Measurements from ENCODE around the gene STEAP4.

The STEAP4 gene

DNA sequence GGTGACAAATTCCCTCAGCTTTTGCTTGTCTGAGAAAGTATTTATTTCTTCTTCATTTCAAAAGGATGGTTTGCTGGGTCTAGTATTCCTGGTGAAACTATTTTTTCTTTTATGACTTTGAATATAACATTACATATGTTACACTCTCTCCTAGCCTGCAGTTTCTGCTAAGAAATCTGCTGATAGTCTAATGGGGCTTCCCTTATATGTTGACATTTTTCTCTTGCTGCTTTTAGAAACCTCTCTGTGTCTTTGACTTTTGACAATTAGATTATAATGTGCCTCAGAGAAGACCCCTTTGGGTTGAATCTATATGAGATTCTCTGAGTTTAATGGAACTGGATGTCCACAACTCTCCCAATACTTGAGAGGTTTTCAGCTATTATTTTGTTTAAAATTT lies 53.1 kb downstream of the STEAP4 start:
- Histone ChIP-seq H3K4me1 (ENCODE audit: control insufficient read depth, insufficient read depth, low read length, unreplicated experiment) (peaks cover 14% of the 10 kb centered on the region), H2AFZ (ENCODE audit: low read length, unreplicated experiment) (no peak overlapping the region), H3K36me3 (ENCODE audit: insufficient read depth, low read length) (no peaks in the 10 kb centered on the region), H3K27ac (ENCODE audit: low read depth, low read length) (no peak overlapping the region), H3K27me3 (ENCODE audit: insufficient read depth, low read length) (no peaks in the 10 kb centered on the region), H3K4me3 (ENCODE audit: low read depth, low read length) (no peak overlapping the region), H3K79me2 (ENCODE audit: control insufficient read depth, insufficient read depth, low read length, unreplicated experiment) (no peaks in the 10 kb centered on the region)

DNA sequence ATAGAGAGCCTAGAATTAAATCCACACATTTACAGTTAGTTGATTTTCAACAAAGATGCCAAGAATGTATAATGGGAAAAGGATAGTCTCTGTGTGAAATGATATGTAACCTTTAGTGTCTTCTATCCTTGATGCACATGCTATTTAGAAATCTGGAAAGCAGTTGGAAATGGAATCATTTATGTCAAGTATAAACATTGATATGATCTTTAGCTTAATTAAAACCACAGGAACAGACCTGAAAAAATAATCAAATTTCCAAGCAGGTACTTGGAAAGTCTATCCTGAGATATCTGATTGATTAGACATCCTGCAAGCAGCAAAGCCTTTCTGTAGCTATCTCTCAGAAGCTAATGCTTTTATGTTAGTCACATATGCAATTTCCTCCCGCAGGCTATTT lies 62.4 kb downstream of the STEAP4 start:
- H3K27me3 ChIP-seq (ENCODE audit: insufficient read depth, low read length): no peaks in the 10 kb centered on the region

DNA sequence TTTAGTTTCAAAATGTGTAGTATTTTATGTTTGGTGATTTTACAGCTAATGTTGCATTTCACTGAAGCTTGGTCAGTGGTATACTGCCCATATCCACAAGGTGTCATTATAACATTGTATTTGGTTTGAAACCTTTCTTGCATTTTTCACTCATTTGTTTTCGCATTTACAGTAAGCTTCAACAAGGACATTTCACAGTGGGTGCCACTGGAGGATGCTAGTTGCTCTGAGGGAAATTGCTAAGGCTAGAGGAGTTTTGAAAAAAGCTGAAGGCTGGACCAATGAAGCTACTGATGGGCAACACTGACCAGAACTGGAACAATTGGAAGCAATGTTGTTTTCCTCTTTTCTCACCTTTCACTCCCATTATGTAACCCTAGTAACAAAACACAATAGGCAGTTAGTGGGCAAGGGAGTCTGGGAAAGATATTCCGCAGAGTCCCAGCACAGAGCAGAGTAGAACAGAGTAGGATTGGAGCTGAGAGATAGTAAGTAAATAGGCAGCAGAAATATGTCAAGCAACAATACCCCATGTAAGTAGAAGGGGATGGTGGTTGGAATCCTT lies 63.3 kb downstream of the STEAP4 start:
- Histone ChIP-seq H3K4me3 (ENCODE audit: low read depth, low read length) (no peak overlapping the region), H3K36me3 (ENCODE audit: insufficient read depth, low read length) (no peaks in the 10 kb centered on the region), H3K79me2 (ENCODE audit: control insufficient read depth, insufficient read depth, low read length, unreplicated experiment) (no peaks in the 10 kb centered on the region), H2AFZ (ENCODE audit: low read length, unreplicated experiment) (no peak overlapping the region), H3K4me1 (ENCODE audit: control insufficient read depth, insufficient read depth, low read length, unreplicated experiment) (no peaks in the 10 kb centered on the region), H3K27ac (ENCODE audit: low read depth, low read length) (no peak overlapping the region), H3K27me3 (ENCODE audit: insufficient read depth, low read length) (no peaks in the 10 kb centered on the region)

More for the DNA sequence above, 62.4 kb downstream of the STEAP4 start:
- no peaks in the 10 kb centered on the region for H3K36me3 ChIP-seq (ENCODE audit: insufficient read depth, low read length)
- no peaks in the 10 kb centered on the region for H3K4me1 ChIP-seq (ENCODE audit: control insufficient read depth, insufficient read depth, low read length, unreplicated experiment)
- H3K27ac ChIP-seq (ENCODE audit: low read depth, low read length): no peak overlapping the region
- H3K4me3 ChIP-seq (ENCODE audit: low read depth, low read length): no peak overlapping the region
- H2AFZ ChIP-seq (ENCODE audit: low read length, unreplicated experiment): no peak overlapping the region
- H3K79me2 ChIP-seq (ENCODE audit: control insufficient read depth, insufficient read depth, low read length, unreplicated experiment): no peaks in the 10 kb centered on the region

DNA sequence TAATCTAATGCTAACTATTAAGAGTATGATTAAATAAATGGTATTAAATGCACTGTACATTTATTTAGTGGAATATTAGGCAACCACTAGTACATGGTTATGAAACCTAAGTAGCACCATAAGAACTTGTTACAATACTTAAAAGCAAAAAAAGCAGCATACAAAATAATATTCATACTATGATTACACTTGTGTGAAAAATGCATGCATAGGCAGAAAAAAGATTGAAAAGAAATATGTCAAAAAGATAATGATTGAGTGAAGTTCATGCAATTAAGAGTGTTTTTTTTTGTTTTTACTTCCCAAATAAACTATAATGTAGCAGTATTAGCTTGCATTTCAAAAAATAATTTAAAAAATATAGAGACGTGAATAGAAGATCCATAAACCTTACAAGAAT lies 66.8 kb downstream of the STEAP4 start:
- Histone ChIP-seq H3K79me2 (ENCODE audit: control insufficient read depth, insufficient read depth, low read length, unreplicated experiment) (no peaks in the 10 kb centered on the region), H3K4me3 (ENCODE audit: low read depth, low read length) (no peak overlapping the region), H3K27me3 (ENCODE audit: insufficient read depth, low read length) (no peaks in the 10 kb centered on the region), H3K27ac (ENCODE audit: low read depth, low read length) (no peak overlapping the region), H3K36me3 (ENCODE audit: insufficient read depth, low read length) (no peaks in the 10 kb centered on the region), H3K4me1 (ENCODE audit: control insufficient read depth, insufficient read depth, low read length, unreplicated experiment) (no peaks in the 10 kb centered on the region), H2AFZ (ENCODE audit: low read length, unreplicated experiment) (no peak overlapping the region)

DNA sequence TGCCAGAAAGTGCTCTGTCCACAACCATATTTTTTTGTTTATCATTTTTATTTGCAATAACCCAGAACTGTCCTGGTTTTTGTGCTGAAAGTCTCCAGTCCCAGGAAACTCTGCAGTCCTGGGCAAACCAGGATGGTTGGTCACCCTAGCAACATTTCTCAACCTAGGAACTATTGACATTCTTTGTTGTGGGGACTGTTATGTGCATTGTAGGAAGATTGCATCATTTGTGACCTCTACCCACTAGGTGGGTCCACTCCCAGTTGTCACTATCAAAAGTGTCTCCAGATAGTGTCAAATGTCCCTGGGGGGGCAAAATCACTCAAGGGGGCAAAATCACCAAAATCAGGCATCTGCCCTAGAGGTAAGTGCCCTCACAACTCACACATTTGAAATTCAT lies 72.9 kb downstream of the STEAP4 start:
- Histone ChIP-seq H3K27ac (ENCODE audit: low read depth, low read length) (no peak overlapping the region), H3K36me3 (ENCODE audit: insufficient read depth, low read length) (no peaks in the 10 kb centered on the region), H3K27me3 (ENCODE audit: insufficient read depth, low read length) (no peaks in the 10 kb centered on the region), H2AFZ (ENCODE audit: low read length, unreplicated experiment) (no peak overlapping the region), H3K79me2 (ENCODE audit: control insufficient read depth, insufficient read depth, low read length, unreplicated experiment) (no peaks in the 10 kb centered on the region), H3K4me1 (ENCODE audit: control insufficient read depth, insufficient read depth, low read length, unreplicated experiment) (no peaks in the 10 kb centered on the region), H3K4me3 (ENCODE audit: low read depth, low read length) (no peak overlapping the region)

DNA sequence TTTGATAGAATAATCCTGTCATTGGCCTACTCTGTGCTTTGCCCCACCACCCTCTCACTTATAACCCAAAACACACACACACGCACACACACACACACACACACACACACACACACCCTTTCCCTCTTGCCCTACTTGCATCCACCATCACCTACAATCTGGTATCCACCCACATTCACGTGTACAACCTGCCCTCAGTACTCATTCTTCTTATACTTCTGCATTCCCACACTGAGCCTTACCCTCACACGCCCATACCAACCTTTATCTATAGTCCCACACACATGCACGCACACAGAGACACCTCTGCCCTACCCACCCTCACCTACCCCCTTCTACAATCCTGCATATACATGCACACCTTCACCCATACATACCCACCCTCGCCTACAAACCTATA lies 76.0 kb downstream of the STEAP4 start:
- Histone ChIP-seq H3K4me1 (ENCODE audit: control insufficient read depth, insufficient read depth, low read length, unreplicated experiment) (peaks cover 18% of the 10 kb centered on the region), H3K4me3 (ENCODE audit: low read depth, low read length) (no peak overlapping the region), H3K27me3 (ENCODE audit: insufficient read depth, low read length) (no peaks in the 10 kb centered on the region), H3K27ac (ENCODE audit: low read depth, low read length) (no peak overlapping the region), H3K79me2 (ENCODE audit: control insufficient read depth, insufficient read depth, low read length, unreplicated experiment) (no peaks in the 10 kb centered on the region), H2AFZ (ENCODE audit: low read length, unreplicated experiment) (no peak overlapping the region), H3K36me3 (ENCODE audit: insufficient read depth, low read length) (no peaks in the 10 kb centered on the region)

DNA sequence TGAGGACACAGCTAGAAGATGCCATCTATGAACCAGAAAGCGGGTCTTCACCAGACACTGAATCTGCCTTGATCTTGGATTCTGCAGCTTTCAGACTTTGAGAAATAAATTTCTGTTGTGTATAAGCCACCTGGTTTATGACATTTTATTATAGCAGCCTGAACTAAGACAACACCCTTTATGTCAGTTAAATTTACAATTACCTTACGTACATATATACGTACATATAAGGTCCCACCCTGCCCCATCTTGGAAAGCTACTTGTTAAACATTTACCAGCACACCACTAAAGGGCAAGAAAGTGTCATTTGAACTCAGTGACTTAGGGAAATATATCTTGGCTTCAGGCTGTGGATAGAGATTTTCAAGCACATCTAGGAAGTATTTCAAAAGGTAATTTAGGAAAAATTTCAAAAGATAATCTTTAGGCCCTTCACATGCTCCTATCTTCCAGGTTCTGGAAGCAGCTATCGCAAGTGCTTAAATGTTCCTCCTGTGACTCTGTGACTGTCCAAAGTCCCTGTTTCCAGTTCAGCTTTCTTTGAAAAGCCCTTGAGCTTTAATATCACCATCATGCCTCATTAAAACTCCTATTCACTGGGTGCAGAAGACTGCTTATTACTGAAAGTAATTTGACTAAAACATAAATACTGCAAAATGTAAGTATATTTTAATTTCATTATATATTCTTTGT lies 77.2 kb downstream of the STEAP4 start:
- Histone ChIP-seq H3K27ac (ENCODE audit: low read depth, low read length) (no peak overlapping the region), H3K4me3 (ENCODE audit: low read depth, low read length) (no peak overlapping the region), H3K36me3 (ENCODE audit: insufficient read depth, low read length) (no peaks in the 10 kb centered on the region), H2AFZ (ENCODE audit: low read length, unreplicated experiment) (no peak overlapping the region), H3K4me1 (ENCODE audit: control insufficient read depth, insufficient read depth, low read length, unreplicated experiment) (peaks cover 30% of the 10 kb centered on the region), H3K27me3 (ENCODE audit: insufficient read depth, low read length) (no peaks in the 10 kb centered on the region), H3K79me2 (ENCODE audit: control insufficient read depth, insufficient read depth, low read length, unreplicated experiment) (no peaks in the 10 kb centered on the region)

DNA sequence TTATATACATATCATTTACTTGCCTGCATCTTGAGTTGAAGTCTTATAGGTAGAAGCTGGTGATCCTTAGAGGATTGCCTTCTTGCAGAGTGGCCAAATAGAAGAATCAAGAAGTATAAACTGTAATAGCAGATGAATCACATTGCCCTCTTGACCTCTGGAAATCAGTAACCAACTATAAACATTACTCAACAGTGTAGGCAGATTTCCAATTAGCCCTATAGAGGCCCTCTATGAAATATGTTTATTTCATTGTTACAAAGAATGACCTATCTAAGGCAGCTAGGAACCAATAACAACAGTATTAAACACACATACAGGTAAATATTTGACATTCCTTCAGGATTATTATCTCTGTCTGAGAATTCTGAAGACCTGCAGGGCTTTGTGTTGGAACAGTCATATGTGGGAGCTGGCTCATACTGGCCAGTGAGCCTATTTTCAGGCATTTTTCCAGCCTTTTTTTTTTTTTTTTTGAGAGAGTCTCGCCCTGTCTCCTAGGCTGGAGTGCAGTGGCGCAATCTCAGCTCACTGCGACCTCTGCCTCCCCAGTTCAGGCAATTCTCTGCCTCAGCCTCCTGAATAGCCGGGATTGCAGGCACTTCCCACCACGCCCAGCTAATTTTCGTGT lies 79.7 kb downstream of the STEAP4 start:
- no peaks in the 10 kb centered on the region for H3K36me3 ChIP-seq (ENCODE audit: insufficient read depth, low read length)
- H3K27ac ChIP-seq (ENCODE audit: low read depth, low read length): peak overlapping the region; percentile 69
- H3K27me3 ChIP-seq (ENCODE audit: insufficient read depth, low read length): no peaks in the 10 kb centered on the region
- H3K4me1 ChIP-seq (ENCODE audit: control insufficient read depth, insufficient read depth, low read length, unreplicated experiment): peaks cover 36% of the 10 kb centered on the region
- no peak overlapping the region for H3K4me3 ChIP-seq (ENCODE audit: low read depth, low read length)
- no peak overlapping the region for H2AFZ ChIP-seq (ENCODE audit: low read length, unreplicated experiment)
- no peaks in the 10 kb centered on the region for H3K79me2 ChIP-seq (ENCODE audit: control insufficient read depth, insufficient read depth, low read length, unreplicated experiment)

DNA sequence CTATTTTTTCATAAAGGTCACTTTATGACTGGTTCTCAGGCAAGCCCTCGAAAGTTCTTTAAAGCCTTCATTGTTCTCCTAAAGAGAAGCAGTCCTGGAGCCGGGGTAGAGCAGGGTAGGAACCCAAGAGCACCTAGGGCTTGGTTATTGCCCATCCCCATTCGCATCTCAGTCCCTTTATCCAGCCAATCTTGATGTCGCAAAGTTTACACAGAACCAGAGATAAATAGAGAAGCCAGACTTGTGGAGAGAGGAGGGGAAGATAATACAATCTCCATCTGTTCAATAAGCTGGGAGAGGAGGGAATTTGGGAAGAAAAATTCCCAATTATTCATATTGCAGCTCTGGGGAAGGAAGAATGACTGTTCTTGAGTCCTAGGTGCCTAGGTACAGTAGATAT lies 80.5 kb downstream of the STEAP4 start:
- no peaks in the 10 kb centered on the region for H3K27me3 ChIP-seq (ENCODE audit: insufficient read depth, low read length)
- no peak overlapping the region for H2AFZ ChIP-seq (ENCODE audit: low read length, unreplicated experiment)
- H3K4me1 ChIP-seq (ENCODE audit: control insufficient read depth, insufficient read depth, low read length, unreplicated experiment): peaks cover 38% of the 10 kb centered on the region
- H3K36me3 ChIP-seq (ENCODE audit: insufficient read depth, low read length): no peaks in the 10 kb centered on the region
- H3K27ac ChIP-seq (ENCODE audit: low read depth, low read length): no peak overlapping the region
- H3K79me2 ChIP-seq (ENCODE audit: control insufficient read depth, insufficient read depth, low read length, unreplicated experiment): no peaks in the 10 kb centered on the region
- no peak overlapping the region for H3K4me3 ChIP-seq (ENCODE audit: low read depth, low read length)

DNA sequence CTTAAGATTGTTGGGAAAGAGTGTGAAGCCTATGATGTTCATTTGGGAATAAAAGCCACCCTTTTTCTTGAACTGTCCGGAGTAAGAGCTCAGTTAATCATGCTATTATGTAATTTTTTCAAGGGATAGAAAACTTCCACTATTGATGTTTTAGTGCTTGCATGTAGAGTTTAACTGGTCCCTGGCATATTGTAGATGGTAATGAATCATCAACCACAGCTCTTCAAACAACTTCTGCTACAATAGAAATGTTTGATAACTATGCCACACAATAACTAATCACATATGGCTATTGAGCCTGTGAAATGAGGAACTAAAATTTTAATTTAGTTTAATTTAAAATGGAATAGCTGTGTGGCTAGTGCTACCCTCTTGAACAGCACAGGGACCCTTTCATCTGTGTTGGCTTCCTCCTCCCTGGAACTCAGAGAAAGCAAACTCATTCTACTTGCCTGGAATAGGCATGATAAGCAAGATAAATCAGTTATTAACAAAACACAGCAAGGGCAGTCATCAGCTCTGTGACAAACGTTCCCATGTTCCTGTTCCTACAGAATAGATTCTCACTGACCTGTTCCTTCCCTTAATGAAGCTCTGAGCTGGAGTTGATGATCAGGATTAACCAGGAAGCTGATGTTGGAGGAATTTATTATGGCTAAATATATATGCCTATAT lies 82.0 kb downstream of the STEAP4 start:
- H3K4me1 ChIP-seq (ENCODE audit: control insufficient read depth, insufficient read depth, low read length, unreplicated experiment): peaks cover 43% of the 10 kb centered on the region
- no peak overlapping the region for H3K27ac ChIP-seq (ENCODE audit: low read depth, low read length)
- H2AFZ ChIP-seq (ENCODE audit: low read length, unreplicated experiment): no peak overlapping the region
- no peak overlapping the region for H3K4me3 ChIP-seq (ENCODE audit: low read depth, low read length)
- H3K27me3 ChIP-seq (ENCODE audit: insufficient read depth, low read length): no peaks in the 10 kb centered on the region
- H3K79me2 ChIP-seq (ENCODE audit: control insufficient read depth, insufficient read depth, low read length, unreplicated experiment): peaks cover under 1% of the 10 kb centered on the region
- no peaks in the 10 kb centered on the region for H3K36me3 ChIP-seq (ENCODE audit: insufficient read depth, low read length)
